T-helper 2 cell treated with Interferon-gamma antibody and Interleukin-4, amounts not matched to agents 5 μg/mL and 100 μg/mL, for 36 hours (primary cell): Measurements from ENCODE around the gene EGFR.
"Not testable (repeated sequence)": the region's sequence is repeated elsewhere in the genome, so short reads cannot be mapped to it uniquely, and the experiment has no call there.

Experiments
- DNase-seq: peaks from one replicate; pipeline ENCODE4 v3.0.0; 2021; ENCODE audit warnings: low spot score
- H3K27ac Mint-ChIP-seq: one replicate; pipeline ENCODE4 v1.8.0; 2021; ENCODE audit warnings: mild to moderate bottlenecking, mixed read lengths
- H3K27me3 Mint-ChIP-seq: one replicate; pipeline ENCODE4 v1.8.0; 2021; ENCODE audit warnings: low read depth, mixed read lengths
- H3K36me3 Mint-ChIP-seq: one replicate; pipeline ENCODE4 v1.8.0; 2021; ENCODE audit warnings: low read depth, mixed read lengths
- H3K4me1 Mint-ChIP-seq: one replicate; pipeline ENCODE4 v1.8.0; 2021; ENCODE audit warnings: low read depth, mixed read lengths
- H3K4me3 Mint-ChIP-seq: one replicate; pipeline ENCODE4 v1.8.0; 2022; ENCODE audit warnings: mild to moderate bottlenecking, moderate library complexity, mixed read lengths
- H3K9me3 Mint-ChIP-seq: one replicate; pipeline ENCODE4 v1.8.0; 2021; ENCODE audit warnings: mixed read lengths

The EGFR gene

DNA sequence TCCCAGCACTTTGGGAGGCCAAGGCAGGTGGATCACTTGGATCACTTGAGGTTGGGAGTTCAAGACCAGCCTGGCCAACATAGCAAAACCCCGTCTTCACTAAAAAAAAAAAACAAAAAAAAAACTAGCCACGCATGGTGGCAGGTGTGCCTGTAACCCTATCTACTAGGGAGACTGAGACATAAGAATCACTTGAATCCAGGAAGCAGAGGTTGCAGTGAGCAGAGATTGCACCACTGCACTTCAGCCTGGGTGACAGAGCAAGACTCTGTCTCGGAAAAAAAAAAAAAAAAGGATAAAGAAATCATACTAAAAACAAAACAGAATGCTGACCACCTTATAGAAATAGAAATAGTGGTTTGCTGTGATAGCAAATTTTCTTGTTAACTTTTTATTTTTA lies 16.6 kb downstream of the EGFR start:
- not testable (repeated sequence) for H3K4me3 Mint-ChIP-seq, H3K4me1 Mint-ChIP-seq, H3K9me3 Mint-ChIP-seq, H3K27me3 Mint-ChIP-seq, H3K27ac Mint-ChIP-seq, H3K36me3 Mint-ChIP-seq, DNase-seq

DNA sequence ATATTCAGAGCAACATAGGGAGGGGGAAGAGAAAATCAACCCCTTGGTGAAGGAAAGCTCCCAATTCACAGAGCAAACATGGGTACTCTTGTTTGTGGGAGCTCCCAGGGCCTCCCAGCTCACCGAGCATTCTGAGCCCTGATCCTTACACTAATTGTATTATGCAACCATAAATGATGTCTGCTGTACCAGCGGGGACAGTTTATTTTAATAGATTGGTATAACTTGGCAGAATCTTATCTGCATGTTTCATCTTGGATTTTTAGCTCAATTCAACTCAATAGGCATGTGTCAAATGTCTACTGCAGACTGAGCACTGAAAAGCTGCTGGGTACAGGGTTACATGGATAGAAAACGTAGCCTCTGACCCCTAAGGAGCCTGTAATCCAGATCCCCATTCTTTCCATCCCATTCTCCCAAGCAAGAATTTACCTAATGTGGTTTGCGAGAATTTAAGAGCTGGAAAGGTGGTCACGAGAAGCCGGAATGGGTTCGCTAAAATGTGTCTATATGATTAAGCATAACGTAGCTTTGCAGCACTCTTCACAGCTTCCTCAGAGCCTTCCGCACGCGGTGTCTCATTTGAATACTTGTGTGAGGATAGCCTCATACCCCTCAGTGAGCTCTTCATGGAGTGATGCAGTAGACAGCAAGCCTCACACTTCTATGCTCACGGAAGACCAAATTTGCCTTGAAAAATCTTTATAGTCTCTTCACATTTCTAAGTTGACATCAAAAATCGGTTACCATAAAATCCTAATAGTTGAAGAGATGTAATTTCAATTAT lies 18.3 kb downstream of the EGFR start:
- Mint-ChIP-seq H3K9me3 (no peaks in the 10 kb centered on the region), H3K4me3 (no peak overlapping the region), H3K36me3 (no peaks in the 10 kb centered on the region), H3K27ac (no peak overlapping the region), H3K27me3 (no peaks in the 10 kb centered on the region), H3K4me1 (no peaks in the 10 kb centered on the region)
- DNase-seq = no peak

DNA sequence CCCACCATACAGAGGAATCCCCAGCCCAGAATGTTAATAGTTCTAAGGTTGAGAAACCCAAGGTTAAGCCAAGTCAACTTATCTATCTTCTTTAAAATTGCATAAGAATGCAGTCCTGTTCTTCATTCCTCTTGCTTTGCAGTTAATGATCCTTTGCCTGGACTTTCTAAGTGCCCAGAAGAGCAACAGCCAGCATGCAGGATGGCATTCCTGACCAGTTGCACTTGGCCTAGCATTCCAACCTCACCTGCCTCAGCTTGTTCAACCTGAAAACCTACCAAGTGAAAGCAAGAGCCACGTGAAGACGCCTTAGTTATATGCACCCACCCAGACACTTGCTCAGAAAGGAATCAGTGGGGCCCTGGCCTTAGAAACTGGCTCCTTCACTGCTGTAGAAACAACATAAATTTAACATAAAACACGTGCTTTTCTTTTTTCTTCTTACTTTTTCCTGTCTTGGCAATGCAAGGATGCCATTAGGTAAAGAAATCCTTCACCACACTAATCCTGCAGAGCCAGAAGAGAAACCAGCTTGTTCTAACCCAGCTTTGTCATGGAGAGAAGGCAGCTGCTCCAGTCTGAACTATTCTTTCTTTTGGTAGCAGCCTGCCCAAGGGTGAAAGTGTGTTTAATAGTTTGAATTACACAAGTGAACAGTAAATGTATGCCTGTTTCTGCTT lies 25.0 kb downstream of the EGFR start:
- DNase-seq = no peak
- no peaks in the 10 kb centered on the region for H3K9me3 Mint-ChIP-seq
- H3K27me3 Mint-ChIP-seq = no peaks in the 10 kb centered on the region
- H3K4me3 Mint-ChIP-seq = no peak overlapping the region
- no peak overlapping the region for H3K27ac Mint-ChIP-seq
- H3K36me3 Mint-ChIP-seq = no peaks in the 10 kb centered on the region
- no peaks in the 10 kb centered on the region for H3K4me1 Mint-ChIP-seq

DNA sequence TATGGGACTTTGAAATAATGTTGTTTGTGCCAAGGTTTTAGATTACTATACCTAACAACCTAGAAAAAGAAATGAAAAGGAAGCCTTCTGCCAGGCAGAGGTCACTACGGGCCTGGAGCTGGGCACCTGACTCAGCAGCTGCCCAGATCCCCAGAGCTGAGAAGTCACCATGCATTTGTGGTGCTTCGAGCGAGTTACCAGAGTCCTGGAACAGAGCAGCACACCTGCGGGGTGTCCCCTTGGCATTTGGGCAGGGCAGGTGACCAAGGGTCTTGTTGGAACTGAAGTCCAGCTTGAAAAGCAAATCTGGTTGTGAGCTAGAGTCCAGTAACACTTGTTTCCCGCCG lies 25.5 kb downstream of the EGFR start:
- Mint-ChIP-seq H3K4me1 (no peaks in the 10 kb centered on the region), H3K9me3 (no peaks in the 10 kb centered on the region)

DNA sequence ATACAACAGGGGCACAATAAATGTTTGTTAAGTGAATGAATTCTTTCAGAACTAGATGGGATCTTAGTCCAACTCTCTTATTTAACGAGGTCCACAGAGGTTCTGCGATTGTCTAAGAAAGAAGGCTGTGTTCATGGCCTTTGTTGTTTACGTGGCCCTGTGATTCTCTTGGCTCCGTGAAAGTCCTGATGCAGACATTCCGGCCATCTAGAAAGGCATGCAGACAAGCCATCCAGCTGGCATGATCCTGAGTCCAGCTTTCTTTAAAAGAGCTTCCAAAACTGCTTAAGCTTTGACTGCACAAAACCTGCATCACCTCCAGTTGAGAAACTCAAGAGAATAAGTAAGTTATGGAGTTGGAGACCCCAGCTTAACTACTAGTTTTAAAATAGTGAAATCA lies 26.0 kb downstream of the EGFR start:
- Mint-ChIP-seq H3K4me3 (no peak overlapping the region), H3K9me3 (no peaks in the 10 kb centered on the region), H3K4me1 (no peaks in the 10 kb centered on the region), H3K27ac (no peak overlapping the region), H3K36me3 (no peaks in the 10 kb centered on the region), H3K27me3 (no peaks in the 10 kb centered on the region)
- no peak for DNase-seq

More for the DNA sequence above, 25.5 kb downstream of the EGFR start:
- H3K27me3 Mint-ChIP-seq = no peaks in the 10 kb centered on the region
- no peak overlapping the region for H3K27ac Mint-ChIP-seq
- no peaks in the 10 kb centered on the region for H3K36me3 Mint-ChIP-seq
- no peak overlapping the region for H3K4me3 Mint-ChIP-seq
- DNase-seq = no peak

DNA sequence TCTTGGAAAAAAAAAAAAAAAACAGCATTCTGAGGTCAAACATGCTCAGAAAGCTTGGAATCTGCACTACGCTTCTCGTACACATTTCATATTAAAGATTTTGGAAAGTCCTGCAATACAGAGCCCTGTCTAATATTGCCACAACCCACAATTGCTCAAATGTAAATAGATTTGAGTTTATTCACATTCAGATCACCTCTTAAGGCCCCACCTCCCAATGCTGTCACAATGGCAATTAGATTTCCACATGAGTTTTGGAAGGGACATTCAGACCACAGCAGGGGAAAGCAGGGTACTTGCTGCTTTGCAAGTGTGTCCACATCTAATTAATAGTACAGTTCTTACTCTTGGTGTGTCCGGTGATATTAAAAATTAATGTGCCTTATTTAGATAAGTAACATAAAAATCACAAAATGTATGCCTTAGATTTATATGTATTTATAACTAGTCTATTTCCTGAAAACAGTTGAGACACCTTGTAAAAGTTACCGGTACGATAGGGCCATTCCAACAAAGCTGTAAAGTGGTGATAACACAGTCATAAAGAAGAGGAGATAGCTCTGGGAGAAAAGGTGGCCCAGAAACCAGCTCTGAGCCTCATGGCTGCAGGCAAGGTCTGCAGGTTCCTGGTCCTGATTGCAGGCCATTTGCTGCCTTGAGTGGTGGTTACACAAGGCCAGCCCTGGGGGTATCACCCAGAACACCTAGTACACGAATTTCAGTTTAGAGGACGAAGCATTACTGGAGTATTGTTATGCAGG lies 27.9 kb downstream of the EGFR start:
- Mint-ChIP-seq H3K4me3 (no peak overlapping the region), H3K4me1 (no peaks in the 10 kb centered on the region), H3K36me3 (no peaks in the 10 kb centered on the region), H3K27me3 (no peaks in the 10 kb centered on the region), H3K27ac (no peak overlapping the region), H3K9me3 (no peaks in the 10 kb centered on the region)
- DNase-seq = no peak

DNA sequence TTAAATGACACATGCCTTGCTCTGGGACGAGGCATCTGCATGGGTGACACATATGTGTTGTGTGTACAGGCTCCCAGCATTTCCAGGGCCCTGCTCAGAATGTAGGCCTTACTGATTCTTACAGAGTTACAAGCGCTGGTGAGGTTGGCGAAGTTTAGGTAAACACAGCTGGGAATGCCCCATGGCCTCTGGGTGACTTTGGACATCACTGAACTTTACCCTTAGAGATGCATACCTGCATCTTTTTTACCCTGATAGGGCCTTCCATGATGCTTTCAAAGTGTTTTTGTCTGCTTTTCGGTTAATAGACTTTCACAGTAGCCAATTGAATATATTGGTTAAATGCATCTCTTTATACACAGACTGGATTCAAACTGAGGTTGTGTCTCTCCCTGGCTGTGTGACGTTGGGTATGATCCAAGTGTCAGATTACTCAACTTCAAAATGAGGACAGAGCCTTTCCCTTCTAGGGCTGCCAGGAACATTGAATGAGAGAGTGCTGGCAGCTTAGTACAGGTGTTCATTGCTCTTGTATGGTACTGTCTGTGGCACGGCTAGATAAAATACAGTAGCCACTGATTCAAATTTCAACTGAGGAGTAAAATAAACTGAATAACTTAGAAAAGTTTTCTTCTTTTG lies 29.5 kb downstream of the EGFR start:
- no peaks in the 10 kb centered on the region for H3K9me3 Mint-ChIP-seq
- DNase-seq = no peak
- no peaks in the 10 kb centered on the region for H3K4me1 Mint-ChIP-seq
- no peak overlapping the region for H3K27ac Mint-ChIP-seq
- H3K27me3 Mint-ChIP-seq = no peaks in the 10 kb centered on the region
- H3K4me3 Mint-ChIP-seq = no peak overlapping the region
- H3K36me3 Mint-ChIP-seq = no peaks in the 10 kb centered on the region

DNA sequence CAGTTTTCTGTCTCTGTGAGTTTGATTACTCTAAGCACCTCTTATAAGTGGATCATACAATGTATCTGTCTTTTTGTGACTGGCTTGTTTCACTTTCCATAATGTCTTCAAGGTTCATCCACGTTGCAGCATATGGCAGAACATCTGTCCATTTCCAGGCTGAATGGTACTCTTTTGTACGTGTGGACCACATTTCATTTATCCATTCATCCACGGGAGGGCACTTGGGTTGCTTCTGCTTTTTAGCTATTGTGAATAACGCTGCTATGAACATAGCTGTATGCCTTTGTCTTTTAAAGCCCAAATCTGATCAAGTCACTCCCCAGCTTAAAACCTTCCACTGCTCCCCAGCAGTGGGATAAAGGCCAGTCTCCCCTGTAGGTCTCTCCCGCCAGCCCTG lies 31.5 kb downstream of the EGFR start:
- Mint-ChIP-seq H3K4me1 (no peaks in the 10 kb centered on the region), H3K27ac (no peak overlapping the region), H3K4me3 (no peak overlapping the region), H3K36me3 (no peaks in the 10 kb centered on the region), H3K9me3 (no peaks in the 10 kb centered on the region), H3K27me3 (no peaks in the 10 kb centered on the region)
- DNase-seq = no peak

DNA sequence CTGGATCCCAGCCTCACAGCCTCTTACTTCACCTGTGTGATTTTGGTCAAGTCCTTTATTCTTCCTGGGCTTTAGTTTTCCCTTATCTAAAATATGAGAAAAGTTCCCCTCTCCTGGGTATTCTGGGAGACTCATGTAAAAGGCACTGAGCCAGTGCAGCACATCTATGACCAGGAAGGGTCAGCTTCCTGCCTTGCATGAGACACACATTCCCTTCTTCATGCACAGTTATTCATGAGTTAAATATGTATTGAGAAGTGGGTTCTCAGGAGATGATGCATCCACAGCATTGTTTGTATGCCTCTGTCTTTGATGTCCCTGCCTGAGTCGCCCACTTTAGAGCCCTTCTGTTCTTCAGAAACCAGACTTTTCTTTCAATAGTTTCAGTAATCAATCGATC lies 33.3 kb downstream of the EGFR start:
- Mint-ChIP-seq H3K27me3 (no peaks in the 10 kb centered on the region), H3K27ac (no peak overlapping the region), H3K9me3 (no peaks in the 10 kb centered on the region), H3K4me1 (no peaks in the 10 kb centered on the region), H3K4me3 (no peak overlapping the region), H3K36me3 (no peaks in the 10 kb centered on the region)
- no peak for DNase-seq

DNA sequence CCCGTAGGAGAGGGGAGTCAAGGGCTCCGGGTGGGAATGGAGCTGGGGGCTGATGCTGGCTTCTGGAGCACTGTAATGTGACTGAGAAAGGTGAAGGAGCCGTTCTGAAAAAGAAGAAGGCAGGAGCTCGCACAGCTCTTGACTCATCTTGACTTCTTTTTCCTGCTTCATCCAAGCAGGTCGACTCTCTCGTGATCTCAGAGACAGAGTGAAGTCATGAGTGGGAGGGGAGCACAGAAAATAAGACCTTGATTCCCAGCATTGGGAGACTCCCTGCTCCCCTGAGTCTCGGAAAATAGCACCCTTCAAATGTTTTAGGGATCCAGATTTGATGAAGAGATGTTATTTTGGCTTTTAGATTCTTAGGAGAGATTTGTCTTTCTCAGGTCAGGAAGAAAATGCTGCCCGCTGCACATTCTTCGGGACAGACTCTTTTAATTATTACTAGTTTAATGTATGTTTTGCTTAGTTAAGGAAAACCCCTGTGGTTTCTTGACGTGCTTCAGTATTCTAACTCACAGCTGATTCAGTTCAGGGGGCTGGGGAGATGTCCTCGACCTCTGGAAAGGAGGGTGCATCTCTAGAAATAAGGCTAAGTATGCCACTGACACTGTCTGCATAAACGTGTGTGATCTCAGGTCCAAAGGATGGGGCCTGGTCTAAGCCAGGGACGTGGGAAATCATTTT lies 34.1 kb downstream of the EGFR start:
- Mint-ChIP-seq H3K4me1 (no peaks in the 10 kb centered on the region), H3K9me3 (no peaks in the 10 kb centered on the region), H3K27ac (no peak overlapping the region), H3K36me3 (no peaks in the 10 kb centered on the region), H3K27me3 (no peaks in the 10 kb centered on the region), H3K4me3 (no peak overlapping the region)
- no peak for DNase-seq

DNA sequence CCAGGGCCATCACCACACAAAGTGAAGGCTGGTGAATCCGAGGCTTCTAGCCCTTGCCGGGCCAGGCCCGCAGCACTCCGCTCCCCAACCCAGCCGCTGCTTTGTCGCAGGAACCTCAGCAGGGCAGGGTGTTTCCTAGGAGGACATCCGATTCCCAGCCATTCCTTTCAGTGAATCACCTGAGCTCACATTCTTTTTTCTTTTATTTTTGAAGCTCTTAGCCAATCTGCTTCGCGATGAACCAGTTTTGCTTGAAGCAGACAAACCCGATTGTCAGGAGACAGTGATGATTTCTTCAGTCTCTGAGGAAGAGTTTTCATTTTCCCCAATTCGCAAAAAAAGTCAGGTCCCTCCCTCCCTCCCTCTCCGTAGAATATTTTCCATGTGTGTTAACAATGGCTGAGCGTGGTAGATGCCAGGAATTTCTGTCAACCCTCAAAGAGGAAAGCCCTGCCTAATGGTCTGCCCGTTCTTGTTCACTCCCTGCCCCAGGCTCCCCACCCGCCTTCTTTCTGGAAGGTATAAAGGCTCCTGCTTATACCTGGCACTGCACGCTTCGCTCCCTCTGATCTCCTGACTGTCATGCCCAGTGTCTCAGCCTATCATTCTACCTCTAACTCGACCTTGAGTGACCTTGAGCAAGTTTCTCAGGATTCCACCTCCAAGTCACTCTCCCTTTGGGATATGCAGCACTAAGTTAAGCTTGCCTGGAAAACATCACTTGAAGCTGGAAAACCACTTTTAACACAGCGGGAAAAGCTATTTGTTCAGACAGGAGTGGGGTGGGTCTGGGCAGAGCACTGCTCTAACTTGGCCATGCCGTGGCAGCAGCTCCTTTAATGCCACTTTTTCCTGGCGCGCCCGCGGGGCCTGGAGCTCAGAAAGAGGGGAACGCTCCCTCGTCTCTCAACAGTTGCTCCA lies 35.1 kb downstream of the EGFR start:
- Mint-ChIP-seq H3K4me1 (no peaks in the 10 kb centered on the region), H3K9me3 (no peaks in the 10 kb centered on the region)
- DNase-seq = no peak

DNA sequence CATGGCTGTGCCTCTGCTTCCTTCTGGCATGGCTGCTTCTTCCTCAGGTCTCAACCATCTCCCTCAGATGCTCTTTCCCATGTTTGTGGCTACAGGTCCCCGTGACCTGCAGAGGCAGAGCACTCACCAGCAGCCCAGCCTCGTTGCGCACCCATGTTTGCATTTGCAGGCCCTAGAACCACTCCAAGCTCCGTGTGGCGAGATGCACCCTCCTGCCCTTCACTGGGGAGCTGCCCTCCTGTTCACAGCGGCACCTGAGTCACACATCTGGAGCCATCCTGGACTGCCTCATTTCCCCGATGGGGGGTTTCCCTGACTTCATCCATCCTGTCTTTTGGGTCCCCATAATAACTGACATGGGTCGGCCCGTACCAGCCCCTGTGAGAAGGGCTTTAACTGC lies 35.9 kb downstream of the EGFR start:
- no peak overlapping the region for H3K27ac Mint-ChIP-seq
- no peak overlapping the region for H3K4me3 Mint-ChIP-seq
- no peaks in the 10 kb centered on the region for H3K36me3 Mint-ChIP-seq
- H3K4me1 Mint-ChIP-seq = no peaks in the 10 kb centered on the region
- DNase-seq = no peak
- no peaks in the 10 kb centered on the region for H3K9me3 Mint-ChIP-seq
- H3K27me3 Mint-ChIP-seq = no peaks in the 10 kb centered on the region

More for the DNA sequence above, 35.1 kb downstream of the EGFR start:
- Mint-ChIP-seq H3K27me3 (no peaks in the 10 kb centered on the region), H3K27ac (no peak overlapping the region), H3K4me3 (no peak overlapping the region), H3K36me3 (no peaks in the 10 kb centered on the region)

DNA sequence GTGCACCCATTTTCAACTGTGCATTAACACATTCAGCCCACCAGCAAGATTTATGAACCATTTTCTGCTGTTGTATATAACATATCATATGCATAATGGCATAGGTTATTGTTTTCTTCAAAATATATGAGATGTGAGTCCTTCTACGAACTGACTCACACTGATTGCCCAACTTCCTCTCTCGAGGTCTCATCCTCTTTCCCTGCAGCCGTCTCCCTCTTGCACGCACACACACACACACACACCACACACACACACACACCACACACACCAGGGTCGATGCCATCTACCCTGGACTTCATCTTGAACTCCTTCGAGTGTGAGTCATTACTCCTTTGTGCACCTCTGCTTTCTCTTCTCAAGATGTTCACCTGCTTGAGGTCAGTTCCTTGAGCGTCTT lies 36.7 kb downstream of the EGFR start:
- Mint-ChIP-seq H3K27ac (no peak overlapping the region), H3K4me1 (no peaks in the 10 kb centered on the region), H3K9me3 (no peaks in the 10 kb centered on the region), H3K27me3 (no peaks in the 10 kb centered on the region), H3K36me3 (no peaks in the 10 kb centered on the region), H3K4me3 (no peak overlapping the region)
- DNase-seq = no peak
